Endothelial cell of umbilical vein (primary cell): ENCODE results near the gene XYLB. TPM values are rescaled to one million over a fixed set of nuclear protein-coding genes. Genes with fewer than 3 reads are reported as not detected.

ENCODE experiments used
- BruUV-seq: library from RNA; stranded (reverse); fragments of 400-500 nt; replicated peaks from 2 replicates; lab custom pipeline; 2021; lab: Mats Ljungman, UMichigan
- CTCF ChIA-PET: fragments of 300-600, 350-600 bp; sonication (Branson Sonifier 250); formaldehyde crosslinking; loops from one replicate; lab custom pipeline; 2021; ENCODE audit warnings: antibody characterized with exemption, inconsistent platforms; lab: Charles Lee
- POLR2A ChIA-PET: fragments of 300-600, 350-600 bp; sonication (Branson Sonifier 250); formaldehyde crosslinking; loops from one replicate; lab custom pipeline; 2021; ENCODE audit warnings: antibody characterized with exemption, inconsistent platforms; lab: Charles Lee
- DNase-seq: peaks from one replicate; pipeline ENCODE4 v3.0.0-alpha.2; 2011; ENCODE audit warnings: low read depth, low spot score
- FAIRE-seq: peaks from 2 replicates; lab custom pipeline; 2011; peaks lifted over from hg19 to GRCh38; lab: Jason Lieb, UNC
- H2AFZ ChIP-seq: 2 replicates; pipeline ENCODE4 v1.6.0; 2012; ENCODE audit warnings: low read depth, low read length, control low read depth, inconsistent platforms
- H3K27ac ChIP-seq: 2 replicates; pipeline ENCODE4 v1.5.1; 2011; ENCODE audit warnings: low read depth, mild to moderate bottlenecking, control low read depth, low read length, moderate library complexity; ENCODE audit not compliant: insufficient read depth
- H3K27me3 ChIP-seq, 2 experiments: 2 replicates each; pipeline versions ENCODE4 v1.6.0 to v1.6.1; 2011; ENCODE audit warnings: low read length in 2 of 2, mixed read lengths in 1 of 2; ENCODE audit not compliant: control insufficient read depth in 2 of 2, insufficient read depth in 2 of 2
- H3K36me3 ChIP-seq, 2 experiments: 2 replicates in 1 of 2; 3 replicates in 1 of 2; pipeline ENCODE4 v1.5.1; 2011; ENCODE audit warnings: low read length in 2 of 2, mild to moderate bottlenecking in 1 of 2, moderate library complexity in 1 of 2; ENCODE audit not compliant: control insufficient read depth in 2 of 2, insufficient read depth in 2 of 2; ENCODE audit errors: extremely low read depth in 1 of 2
- H3K4me1 ChIP-seq: 3 replicates; pipeline ENCODE4 v1.5.1; 2011; ENCODE audit warnings: mild to moderate bottlenecking, low read length; ENCODE audit not compliant: control insufficient read depth, insufficient read depth; ENCODE audit errors: extremely low read depth
- H3K4me2 ChIP-seq: 2 replicates; pipeline ENCODE4 v1.6.1; 2011; ENCODE audit warnings: low read length, control low read depth, mixed read lengths; ENCODE audit not compliant: insufficient read depth
- H3K4me3 ChIP-seq, 3 experiments: fragments of 200-600 bp in 1 of 3; sonication (generic), shearing (Covaris generic) in 1 of 3; replicated peaks in 1 of 3; 2 replicates each; pipeline ENCODE4 v1.5.1; 2011 to 2016; ENCODE audit warnings: control low read depth in 3 of 3, low read length in 3 of 3, mild to moderate bottlenecking in 2 of 3, inconsistent platforms in 1 of 3, low read depth in 1 of 3, moderate library complexity in 1 of 3; ENCODE audit not compliant: insufficient read depth in 1 of 3
- H3K79me2 ChIP-seq: 2 replicates; pipeline ENCODE4 v1.6.0; 2012; ENCODE audit warnings: low read length, inconsistent platforms; ENCODE audit not compliant: control insufficient read depth, insufficient read depth
- H3K9ac ChIP-seq: replicated peaks from 2 replicates; pipeline ENCODE3; 2011; ENCODE audit warnings: low read length, control low read depth; ENCODE audit not compliant: insufficient read depth; ENCODE audit errors: extremely low read depth
- H3K9me1 ChIP-seq: replicated peaks from 3 replicates; pipeline ENCODE4 v1.6.0; 2011; ENCODE audit warnings: mild to moderate bottlenecking, low read length; ENCODE audit not compliant: control insufficient read depth, insufficient read depth; ENCODE audit errors: extremely low read depth
- H3K9me3 ChIP-seq: replicated peaks from 2 replicates; pipeline ENCODE4 v1.5.1; 2012; ENCODE audit warnings: low read length, inconsistent platforms; ENCODE audit not compliant: control insufficient read depth, insufficient read depth
- H4K20me1 ChIP-seq: replicated peaks from 2 replicates; pipeline ENCODE3; 2011; ENCODE audit warnings: mild to moderate bottlenecking, low read length; ENCODE audit not compliant: control insufficient read depth, insufficient read depth; ENCODE audit errors: extremely low read depth
- CTCF ChIP-seq, 2 donors: IDR thresholded peaks; 1 replicate in 1 of 2; 2 replicates in 1 of 2; pipeline ENCODE4 v1.5.1; 2011; ENCODE audit warnings: low read length in 2 of 2, mild to moderate bottlenecking in 2 of 2, moderate library complexity in 2 of 2, control low read depth in 1 of 2, inconsistent platforms in 1 of 2, low read depth in 1 of 2; ENCODE audit not compliant: insufficient read depth in 1 of 2; ENCODE audit errors: extremely low read depth in 1 of 2
- EZH2 ChIP-seq: IDR thresholded peaks from 2 replicates; pipeline ENCODE4 v1.6.1; 2012; ENCODE audit warnings: borderline replicate concordance, low read depth, mild to moderate bottlenecking, moderate library complexity, low read length, inconsistent platforms; ENCODE audit not compliant: severe bottlenecking
- FOS ChIP-seq: IDR thresholded peaks from 2 replicates; pipeline ENCODE4 v1.6.1; 2011; ENCODE audit warnings: mild to moderate bottlenecking, low read length, moderate library complexity, borderline replicate concordance; ENCODE audit not compliant: insufficient read depth
- GATA2 ChIP-seq: IDR thresholded peaks from 2 replicates; pipeline ENCODE4 v1.7.0; 2011; ENCODE audit warnings: low read depth, mild to moderate bottlenecking, moderate library complexity, mixed read lengths, low read length; ENCODE audit not compliant: insufficient read length, insufficient read depth
- JUN ChIP-seq: IDR thresholded peaks from 2 replicates; pipeline ENCODE4 v1.6.1; 2011; ENCODE audit warnings: borderline replicate concordance, low read depth; ENCODE audit not compliant: insufficient read length, insufficient read depth
- MAX ChIP-seq: IDR thresholded peaks from 2 replicates; pipeline ENCODE4 v1.6.1; 2011; ENCODE audit not compliant: insufficient read depth, insufficient read length
- MYC ChIP-seq: IDR thresholded peaks from one replicate; pipeline ENCODE4 v1.6.1; 2011; ENCODE audit warnings: mild to moderate bottlenecking, low read depth, low read length
- POLR2AphosphoS5 ChIP-seq: IDR thresholded peaks from 2 replicates; pipeline ENCODE4 v1.6.1; 2012; ENCODE audit warnings: low read depth, mild to moderate bottlenecking, control low read depth, low read length, moderate library complexity; ENCODE audit not compliant: insufficient read depth
- dilution Hi-C: fragments of 300-500 bp; cut with MboI; formaldehyde crosslinking; loops from one replicate; pipeline ENCODE4 v1.15.0; 2019; ENCODE audit warnings: low sequenced_read_pairs; ENCODE audit not compliant: extremely low pct_ligation_motif_present
- intact Hi-C: fragments of 100-400 bp; cut with micrococcal nuclease; formaldehyde crosslinking; loops from one replicate; pipeline ENCODE4 v1.10.0; 2022
- polyA plus RNA-seq, 4 experiments: library from polyadenylated mRNA; depleted of rRNA in 3 of 4; stranded (reverse) in 3 of 4; unstranded in 1 of 4; fragments of >200 nt; gene quantifications; 2 replicates each; pipeline versions ENCODE4 v1.2.1 to v1.2.3, GENCODE V29; 2011 to 2012; ENCODE audit warnings: missing spikeins in 1 of 4
- total RNA-seq: library from RNA; stranded (reverse); gene quantifications from 2 replicates; pipeline ENCODE4 v1.2.3, GENCODE V29; 2021

XYLB gene
- total and polyA plus RNA-seq, 2 donors (not counting 3 experiments of a cell fraction or from before 2014, with no cell fraction given) = 3.7 to 4.3 TPM

- Histone ChIP-seq H3K4me3 (no peak overlapping the region), H3K27ac (no peak overlapping the region), H3K9ac (no peak overlapping the region), H3K9me1 (no peaks in the 10 kb centered on the region), H3K27me3 (no peaks in the 10 kb centered on the region), H3K9me3 (no peaks in the 10 kb centered on the region), H3K79me2 (no peaks in the 10 kb centered on the region), H2AFZ (no peak overlapping the region), H3K4me1 (no peaks in the 10 kb centered on the region), H4K20me1 (no peaks in the 10 kb centered on the region), H3K36me3 (peaks cover 0 to 8% of the 10 kb centered on the region in 2 experiments), H3K4me2 (no peak overlapping the region)
- no TSS peak for BruUV-seq
- FAIRE-seq (no peak), DNase-seq (no peak)
- ChIA-PET POLR2A (no interaction called here), CTCF (no interaction called here)
- TF ChIP-seq CTCF (IDR thresholded peaks at IDR 0.05; ENCODE audit: extremely low read depth in 1 of 2, insufficient read depth in 1 of 2, low read depth in 1 of 2, low read length in 2 of 2) (no peak), JUN (no peak), MAX (no peak), POLR2AphosphoS5 (no peak), EZH2 (no peak), MYC (no peak), FOS (no peak), GATA2 (no peak)
- intact Hi-C loops (no loop called here), dilution Hi-C loops (no loop called here)
These were observed 36.7 kb downstream of the XYLB start for GRCh38 chr3:38383156-38383875.
